RPMI8226 (cell line): ENCODE data around the gene GFAP.

ENCODE experiments used
- DNase-seq: peaks from one replicate; pipeline ENCODE4 v3.0.0-alpha.2; 2015

GFAP gene

DNA sequence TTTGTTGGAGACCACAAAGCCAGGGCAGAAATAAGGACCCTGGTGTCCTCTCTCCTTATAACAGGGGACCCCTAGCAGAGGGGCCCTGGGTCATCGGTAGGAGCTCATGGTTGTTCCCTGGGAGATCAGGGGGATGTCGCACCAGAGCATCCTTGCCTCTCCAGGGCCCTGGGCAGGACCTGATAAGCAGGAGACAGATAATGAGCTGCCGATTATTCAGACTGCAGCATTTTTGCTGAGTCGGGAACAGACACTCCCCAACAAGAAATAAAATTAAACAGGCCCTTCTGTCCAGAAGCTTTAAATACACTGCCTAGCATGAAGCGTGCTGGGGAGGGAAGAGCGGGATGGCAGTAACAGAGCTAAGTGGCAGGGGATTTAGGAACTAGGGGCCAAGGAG, 15.4 kb upstream of the GFAP start:
- DNase-seq, result no peak

- no peak for DNase-seq
These were observed 13.8 kb upstream of the GFAP start for GRCh38 chr17:44928950-44929720.

DNA sequence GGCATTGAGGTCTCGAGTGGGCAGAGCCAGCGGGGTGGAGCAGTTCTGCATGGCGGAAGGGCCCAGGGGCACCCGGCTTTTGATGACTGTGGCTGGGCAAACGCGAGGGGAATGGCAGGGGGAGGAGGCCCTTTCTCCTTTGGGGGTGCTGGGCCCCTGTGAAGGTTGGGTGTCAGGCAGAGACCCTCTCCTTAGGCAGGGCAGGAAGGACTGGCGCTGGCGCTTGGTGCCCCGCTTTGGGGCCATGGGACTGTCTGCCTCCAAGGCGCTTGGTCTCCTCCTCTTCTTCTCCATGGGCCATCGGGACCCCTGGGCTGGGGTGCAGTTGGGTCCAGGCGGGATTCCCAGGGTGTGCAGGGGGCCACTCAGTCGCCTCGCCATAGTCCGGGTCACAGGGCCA, 12.8 kb upstream of the GFAP start:
- no peak for DNase-seq

GRCh38 chr17:44927696-44928095, 12.4 kb upstream of the GFAP start:
- DNase-seq, result no peak

DNA sequence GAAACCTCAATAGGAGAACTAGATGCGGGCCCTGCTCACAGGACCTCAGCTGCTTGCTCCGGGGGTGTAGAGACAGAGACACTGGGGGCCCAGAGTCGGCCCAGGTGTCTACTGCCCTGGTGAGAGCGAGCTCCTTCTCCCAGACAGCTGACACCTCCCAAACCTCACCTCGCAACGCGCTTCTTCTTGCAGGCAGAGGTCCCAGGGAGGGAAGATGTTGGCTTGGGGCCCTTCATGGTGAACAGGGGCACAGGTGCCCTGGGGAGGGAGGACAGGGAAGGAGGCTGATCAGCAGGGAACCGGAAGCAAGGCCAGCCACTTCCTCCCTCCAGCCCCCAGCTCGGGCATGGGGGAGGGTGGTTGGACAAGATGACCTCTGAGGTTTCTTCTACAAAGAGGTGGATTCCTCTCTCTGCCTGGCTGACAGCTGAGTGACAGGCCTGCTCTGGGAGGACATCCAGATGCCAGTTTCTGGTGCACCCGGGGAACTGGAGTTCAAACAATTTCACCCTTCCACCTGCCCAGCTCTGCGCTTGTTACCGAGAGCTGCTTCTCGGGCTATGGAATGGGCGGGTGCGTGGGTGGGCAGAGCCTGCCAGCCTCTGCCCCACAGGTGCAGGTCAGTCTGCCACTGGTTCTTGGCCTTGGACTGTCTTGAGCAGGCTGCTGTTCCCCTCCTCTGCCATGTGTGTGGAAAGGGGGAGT, 11.7 kb upstream of the GFAP start:
- no peak for DNase-seq

GRCh38 chr17:44925731-44926697, 10.7 kb upstream of the GFAP start:
- DNase-seq, result no peak

GRCh38 chr17:44924107-44924544, 8.8 kb upstream of the GFAP start:
- no peak for DNase-seq

DNA sequence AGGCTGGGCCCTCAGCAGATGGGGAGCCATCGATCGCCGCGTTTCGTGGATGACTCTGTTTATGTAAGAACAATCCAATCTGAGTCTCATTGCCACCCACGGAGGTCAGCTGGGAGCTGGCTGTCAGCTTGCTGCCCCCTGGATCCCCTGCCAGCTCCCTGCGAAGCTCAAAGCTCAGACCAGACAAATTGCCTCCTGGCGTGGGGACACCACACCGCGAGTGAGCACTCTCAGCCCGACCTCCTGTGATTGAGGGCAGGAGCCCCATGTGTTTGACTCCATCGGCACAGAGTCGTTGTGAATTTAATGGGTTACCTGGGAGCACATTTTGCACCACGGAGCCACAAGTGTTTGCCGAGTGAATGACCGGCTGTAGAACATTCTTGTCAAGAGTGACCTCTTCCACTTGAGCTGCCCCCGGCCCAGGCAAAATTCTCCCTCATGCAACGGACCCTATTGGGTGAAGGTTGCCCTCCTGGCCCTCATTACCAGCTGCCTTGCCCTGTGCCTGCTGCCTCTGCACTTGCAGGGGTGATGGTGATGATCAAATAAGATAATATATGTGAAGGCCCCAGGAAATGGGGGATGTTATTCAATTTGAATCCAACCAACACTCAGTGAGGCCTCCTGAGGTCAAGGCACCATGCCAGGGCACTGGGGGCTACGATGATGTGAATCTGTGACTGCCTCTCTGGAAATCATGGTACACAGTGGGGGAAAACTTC, 7.6 kb upstream of the GFAP start:
- DNase-seq, result no peak

DNA sequence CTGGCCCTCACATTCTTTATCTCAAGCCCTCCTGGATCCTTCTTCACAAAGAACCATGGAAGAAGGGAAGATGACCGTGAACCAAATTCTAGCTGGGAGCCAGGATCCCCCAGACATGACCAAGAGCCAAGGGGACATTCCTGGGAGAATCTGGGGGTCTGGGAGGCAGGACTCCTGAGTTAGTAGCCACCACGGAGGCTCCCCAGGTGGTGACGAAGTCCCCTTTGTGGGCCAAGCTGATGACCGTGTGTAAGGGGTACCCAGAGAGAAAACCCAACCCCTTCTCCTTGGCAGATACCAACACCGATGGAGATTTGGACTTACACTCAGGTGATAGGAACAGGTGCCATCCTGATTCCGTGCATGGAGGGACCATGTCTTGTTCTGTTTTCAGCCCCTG, 6.8 kb upstream of the GFAP start:
- DNase-seq, result no peak

- no peak for DNase-seq
These were observed 6.0 kb upstream of the GFAP start for GRCh38 chr17:44921122-44921882.

DNA sequence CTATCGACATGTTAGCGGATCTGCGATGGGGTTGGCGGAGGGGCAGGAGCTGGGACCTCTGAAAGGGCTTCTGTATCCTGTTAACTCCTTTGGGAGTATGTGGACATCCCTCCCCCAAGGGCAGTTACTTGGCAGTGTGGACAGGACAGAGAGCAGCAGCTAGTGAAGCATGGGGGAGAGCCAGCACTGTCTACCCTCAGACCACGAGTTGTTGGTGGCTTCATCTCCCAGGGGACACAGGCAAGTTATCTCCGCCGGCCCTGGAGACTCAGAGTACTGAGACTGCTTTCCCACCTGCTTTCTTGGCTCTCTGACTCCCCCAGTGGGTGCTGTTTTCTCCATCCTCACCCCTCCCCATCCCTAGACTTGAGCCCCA, 5.3 kb upstream of the GFAP start:
- no peak for DNase-seq

DNA sequence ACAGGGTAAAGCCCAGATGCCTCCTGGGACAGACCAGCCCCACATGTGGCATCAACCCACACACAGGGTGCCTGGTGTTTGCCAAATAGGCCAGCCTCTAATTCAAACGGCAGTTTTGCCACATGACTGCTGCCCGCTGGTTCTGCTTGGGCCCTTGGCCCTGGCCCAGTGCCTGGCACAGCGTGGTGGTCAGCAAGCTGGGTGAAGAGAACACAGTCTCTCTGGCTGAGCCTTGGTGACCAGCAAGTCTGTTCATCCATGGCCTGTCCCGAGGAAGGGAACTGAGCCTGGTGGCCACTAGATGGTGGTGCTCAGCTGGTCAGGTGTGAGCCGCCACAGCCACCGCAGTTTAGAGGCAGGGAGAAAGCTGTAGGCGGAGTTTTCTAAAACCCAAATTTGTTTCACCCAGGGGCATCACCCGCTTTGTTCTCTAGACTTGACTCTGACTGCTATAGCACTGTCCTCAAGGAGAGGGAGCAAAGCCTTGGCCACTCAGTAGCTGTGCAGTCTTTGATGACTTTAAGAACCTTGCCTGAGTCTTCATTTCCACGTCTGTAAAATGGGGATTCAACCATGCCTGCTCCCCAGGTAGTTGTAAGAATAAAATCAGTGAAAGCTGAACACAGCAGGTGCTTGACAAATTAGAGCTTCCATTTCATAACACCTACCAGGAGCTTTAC, 4.7 kb upstream of the GFAP start:
- DNase-seq, result peak; percentile 85

- DNase-seq, result no peak
These were observed 4.1 kb upstream of the GFAP start for GRCh38 chr17:44919411-44919810.

GRCh38 chr17:44918006-44918405, 2.7 kb upstream of the GFAP start:
- DNase-seq, result no peak

- no peak for DNase-seq
These were observed 2.2 kb upstream of the GFAP start for GRCh38 chr17:44917456-44917855.

- no peak for DNase-seq
These were observed 1.5 kb upstream of the GFAP start for GRCh38 chr17:44916781-44917241.

GRCh38 chr17:44915862-44916780, 821 bp upstream of the GFAP start:
- no peak for DNase-seq

DNA sequence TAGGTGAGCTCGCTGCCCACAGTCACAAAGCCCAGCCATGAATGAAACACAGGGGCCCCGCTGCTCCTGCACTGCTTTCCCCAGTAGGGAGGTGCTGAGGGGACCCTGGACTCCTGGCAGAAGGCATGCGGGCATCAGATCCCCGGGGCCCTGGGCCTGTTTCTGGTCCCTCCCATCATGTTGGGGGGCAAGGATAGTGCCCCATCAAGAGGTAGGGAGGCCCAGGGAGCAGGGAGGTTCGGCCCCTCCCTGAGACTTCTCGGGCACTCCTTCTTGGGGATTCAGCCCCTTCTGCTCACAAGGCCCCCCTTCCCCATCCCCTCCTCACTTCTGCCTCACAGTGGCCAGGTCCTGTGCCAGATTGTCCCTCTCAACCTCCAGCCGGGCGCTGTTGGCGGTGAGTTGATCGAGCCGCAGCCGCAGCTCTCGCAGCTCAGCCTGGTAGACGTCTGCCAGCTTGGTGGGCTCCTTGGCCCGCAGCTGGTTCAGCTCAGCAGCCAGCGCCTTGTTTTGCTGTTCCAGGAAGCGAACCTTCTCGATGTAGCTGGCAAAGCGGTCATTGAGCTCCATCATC, 515 bp downstream of the GFAP start:
- no peak for DNase-seq

- no peak for DNase-seq
These were observed 1.2 kb downstream of the GFAP start for GRCh38 chr17:44914148-44914547.

DNA sequence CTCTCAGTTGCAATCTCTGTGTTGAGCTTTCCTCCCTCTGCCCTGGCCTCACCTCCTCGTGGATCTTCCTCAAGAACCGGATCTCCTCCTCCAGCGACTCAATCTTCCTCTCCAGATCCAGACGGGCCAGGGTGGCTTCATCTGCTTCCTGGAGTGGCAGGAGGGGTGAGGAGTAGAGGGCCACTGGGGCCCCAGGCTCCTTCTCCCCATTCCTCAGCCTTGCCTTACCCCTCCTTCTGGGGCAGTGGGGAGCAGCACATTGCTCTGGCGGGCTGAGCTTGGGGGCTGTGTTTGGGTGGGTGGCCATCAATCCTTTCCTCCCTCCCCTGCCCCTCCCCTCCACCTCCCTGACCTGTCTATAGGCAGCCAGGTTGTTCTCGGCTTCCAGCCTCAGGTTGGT, 1.6 kb downstream of the GFAP start:
- DNase-seq, result no peak
